Aortic smooth muscle cell (primary cell): ENCODE data around the gene OPN3. TPM values are rescaled to one million over a fixed set of nuclear protein-coding genes. Genes with fewer than 3 reads are reported as not detected.

Experiments used
- total RNA-seq: library from RNA; depleted of rRNA; stranded (reverse); fragments of >200 nt; gene quantifications from 2 replicates; pipeline ENCODE4 v1.2.3, GENCODE V29; 2014

Gene OPN3, protein sequence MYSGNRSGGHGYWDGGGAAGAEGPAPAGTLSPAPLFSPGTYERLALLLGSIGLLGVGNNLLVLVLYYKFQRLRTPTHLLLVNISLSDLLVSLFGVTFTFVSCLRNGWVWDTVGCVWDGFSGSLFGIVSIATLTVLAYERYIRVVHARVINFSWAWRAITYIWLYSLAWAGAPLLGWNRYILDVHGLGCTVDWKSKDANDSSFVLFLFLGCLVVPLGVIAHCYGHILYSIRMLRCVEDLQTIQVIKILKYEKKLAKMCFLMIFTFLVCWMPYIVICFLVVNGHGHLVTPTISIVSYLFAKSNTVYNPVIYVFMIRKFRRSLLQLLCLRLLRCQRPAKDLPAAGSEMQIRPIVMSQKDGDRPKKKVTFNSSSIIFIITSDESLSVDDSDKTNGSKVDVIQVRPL
- 9.2 and 11.1 TPM in 2 replicates for total RNA-seq

GRCh38 chr1:241640149-241640866 is at the start of gene OPN3, which contains the start of gene CHML:
OPN3 (minus strand) TSS chr1:241640369; CDS start chr1:241640254, 115 bp downstream.
CHML (minus strand) TSS chr1:241640369; CDS start chr1:241635766, 4,603 bp downstream.

DNA sequence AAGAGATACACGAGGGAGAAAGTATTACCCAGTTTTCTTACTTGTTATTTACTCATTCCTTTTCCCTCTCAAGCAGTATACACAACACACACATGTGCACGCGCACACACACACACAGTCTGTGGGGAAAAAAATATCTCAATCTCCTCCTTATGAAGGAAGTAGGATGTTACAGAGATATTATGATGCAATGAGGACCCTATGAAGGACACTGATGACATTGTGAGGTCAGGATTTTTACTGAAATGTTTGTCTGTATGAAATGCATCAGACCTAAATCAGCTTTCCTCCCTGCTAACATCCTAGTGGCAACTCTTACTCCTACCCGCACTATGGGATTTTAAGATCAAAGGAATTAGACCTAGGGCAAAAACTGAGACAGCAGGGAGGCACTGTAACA is 11.8 kb upstream of the OPN3 start, which contains the start of gene WDR64:
TSS of gene WDR64 (plus strand) at position 270 of the 400 bp plus-strand sequence. CDS start 204 bp downstream, outside the sequence.

Other genes with a start within 250 kb of the OPN3 start
- gene FH, start 120.6 kb downstream of the OPN3 start, total RNA-seq: 87.9 and 99.9 TPM in 2 replicates
- 0.06 and 0.53 TPM in 2 replicates for gene KMO, start 108.0 kb downstream of the OPN3 start, total RNA-seq
- 6.9 and 7.7 TPM in 2 replicates for gene CHML, start within 50 bp of the OPN3 start, total RNA-seq
- gene WDR64, start 11.9 kb upstream of the OPN3 start, total RNA-seq: not detected in 2 replicates
- gene EXO1, start 207.8 kb upstream of the OPN3 start, total RNA-seq: 6.3 and 13.7 TPM in 2 replicates